Prostate gland (tissue), 2 donors: ENCODE results near the gene TNFRSF13B.

ENCODE experiments used
- CTCF ChIP-seq, 4 experiments: fragments of 200-600 bp in 2 of 4; fragments of 450-650 bp in 2 of 4; sonication (generic) in 2 of 4; IDR thresholded peaks; 1 replicate in 3 of 4; 2 replicates in 1 of 4; pipeline ENCODE4 v1.5.1; 2016 to 2019; ENCODE audit warnings: antibody characterized with exemption in 4 of 4, mild to moderate bottlenecking in 2 of 4, moderate library complexity in 2 of 4
- POLR2A ChIP-seq: fragments of 450-650 bp; IDR thresholded peaks from one replicate; pipeline ENCODE4 v1.6.1; 2016; ENCODE audit warnings: antibody characterized with exemption, mild to moderate bottlenecking

GRCh38 chr17:16908273-16908672 is 63.6 kb downstream of the TNFRSF13B start:
- TF ChIP-seq CTCF (IDR thresholded peaks at IDR 0.05) (no peak), POLR2A (no peak)
